ENCODE measurements around the gene DYNC1H1. TPM values are rescaled to one million over a fixed set of nuclear protein-coding genes. Genes with fewer than 3 reads are reported as not detected.
"Not testable (repeated sequence)": the region's sequence is repeated elsewhere in the genome, so short reads cannot be mapped to it uniquely, and the experiment has no call there.

Gene DYNC1H1
- total RNA-seq, 3 donors from 2014 or later, result 198 to 211 (median 204) TPM

- peaks cover 45% of the 10 kb centered on the region for H3K36me3 Mint-ChIP-seq (ENCODE audit: insufficient read depth)
- not testable (repeated sequence) for DNase-seq; ATAC-seq; H3K9me3 Mint-ChIP-seq; H3K27me3 Mint-ChIP-seq (ENCODE audit: low read depth); H3K4me1 Mint-ChIP-seq (ENCODE audit: low read depth); H3K4me3 Mint-ChIP-seq
These were observed 20.5 kb downstream of the DYNC1H1 start for GRCh38 chr14:101984831-101985230.

DNA sequence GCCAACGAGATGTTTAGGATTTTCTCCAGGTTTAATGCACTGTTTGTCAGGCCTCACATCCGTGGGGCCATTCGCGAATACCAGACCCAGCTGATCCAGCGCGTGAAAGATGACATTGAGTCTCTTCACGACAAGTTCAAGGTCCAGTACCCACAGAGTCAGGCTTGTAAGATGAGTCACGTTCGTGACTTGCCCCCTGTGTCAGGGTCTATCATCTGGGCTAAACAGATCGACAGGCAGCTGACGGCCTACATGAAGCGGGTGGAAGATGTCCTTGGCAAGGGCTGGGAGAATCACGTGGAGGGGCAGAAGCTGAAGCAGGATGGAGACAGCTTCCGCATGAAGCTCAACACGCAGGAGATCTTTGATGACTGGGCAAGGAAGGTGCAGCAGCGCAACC is 21.6 kb downstream of the DYNC1H1 start:
- H3K9me3 Mint-ChIP-seq, result no peaks in the 10 kb centered on the region
- H3K27me3 Mint-ChIP-seq (ENCODE audit: low read depth), result no peaks in the 10 kb centered on the region
- no peaks in the 10 kb centered on the region for H3K4me1 Mint-ChIP-seq (ENCODE audit: low read depth)
- no peak overlapping the region for H3K4me3 Mint-ChIP-seq
- peaks cover 43% of the 10 kb centered on the region for H3K36me3 Mint-ChIP-seq (ENCODE audit: insufficient read depth)
- no peak for DNase-seq
- ATAC-seq, result no peak

DNA sequence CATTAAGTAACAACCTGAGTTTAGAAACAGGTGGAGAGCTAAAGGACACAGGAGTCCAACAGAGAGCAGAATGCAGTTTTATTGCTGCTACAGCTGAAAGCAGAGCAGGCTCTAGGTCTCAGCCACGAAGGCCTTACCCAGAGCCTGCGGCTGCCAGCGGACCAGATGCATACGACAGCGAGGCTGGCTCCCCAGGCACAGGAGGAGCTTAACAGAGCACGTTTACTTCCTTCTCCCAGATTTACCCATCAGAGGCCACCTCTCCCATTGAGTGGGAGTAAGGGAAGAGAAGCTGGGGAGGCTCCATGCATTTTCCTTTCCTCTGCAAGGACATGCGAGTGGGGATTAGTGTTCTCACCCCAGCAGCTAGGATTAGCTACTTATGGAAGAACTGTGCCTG is 22.6 kb downstream of the DYNC1H1 start:
- ATAC-seq (no peak), DNase-seq (no peak)
- H3K27me3 Mint-ChIP-seq (ENCODE audit: low read depth), result no peaks in the 10 kb centered on the region
- peaks cover 40% of the 10 kb centered on the region for H3K36me3 Mint-ChIP-seq (ENCODE audit: insufficient read depth)
- H3K9me3 Mint-ChIP-seq, result no peaks in the 10 kb centered on the region
- H3K4me1 Mint-ChIP-seq (ENCODE audit: low read depth), result no peaks in the 10 kb centered on the region
- no peak overlapping the region for H3K4me3 Mint-ChIP-seq

- Mint-ChIP-seq H3K36me3 (ENCODE audit: insufficient read depth) (peaks cover 46% of the 10 kb centered on the region), H3K4me1 (ENCODE audit: low read depth) (peaks cover 6% of the 10 kb centered on the region), H3K4me3 (no peak overlapping the region), H3K9me3 (no peaks in the 10 kb centered on the region), H3K27me3 (ENCODE audit: low read depth) (no peaks in the 10 kb centered on the region)
- no peak for ATAC-seq
- no peak for DNase-seq
These were observed 24.0 kb downstream of the DYNC1H1 start for GRCh38 chr14:101988377-101988776.

- Mint-ChIP-seq H3K27me3 (ENCODE audit: low read depth) (no peaks in the 10 kb centered on the region), H3K4me1 (ENCODE audit: low read depth) (peaks cover 6% of the 10 kb centered on the region), H3K9me3 (no peaks in the 10 kb centered on the region), H3K4me3 (no peak overlapping the region), H3K36me3 (ENCODE audit: insufficient read depth) (peaks cover 51% of the 10 kb centered on the region)
- ATAC-seq (no peak), DNase-seq (no peak)
These were observed 27.0 kb downstream of the DYNC1H1 start for GRCh38 chr14:101991352-101991751.

DNA sequence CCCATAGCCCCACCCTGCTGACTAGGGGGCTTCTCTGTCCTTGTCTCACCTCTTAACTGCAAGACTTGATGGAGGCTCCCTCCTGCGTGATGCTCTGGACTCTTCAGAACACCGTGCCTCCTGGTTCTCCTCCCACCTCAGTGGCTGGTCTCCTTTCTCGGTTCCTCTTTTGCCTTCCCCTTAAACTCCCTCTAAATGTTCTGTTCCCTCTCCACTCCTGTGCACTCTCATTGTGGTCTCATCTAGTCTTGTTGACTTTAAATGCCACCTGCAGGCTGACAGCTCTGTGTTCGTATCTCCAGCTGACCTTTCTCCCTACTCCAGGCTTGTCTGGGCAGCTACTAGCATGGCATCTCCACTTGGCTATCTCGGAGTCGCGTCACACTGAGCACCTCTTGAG is 28.3 kb downstream of the DYNC1H1 start:
- Mint-ChIP-seq H3K36me3 (ENCODE audit: insufficient read depth) (peaks cover 53% of the 10 kb centered on the region), H3K27me3 (ENCODE audit: low read depth) (no peaks in the 10 kb centered on the region), H3K9me3 (no peaks in the 10 kb centered on the region), H3K4me1 (ENCODE audit: low read depth) (peaks cover 6% of the 10 kb centered on the region), H3K4me3 (no peak overlapping the region)
- DNase-seq, result no peak
- ATAC-seq, result no peak

DNA sequence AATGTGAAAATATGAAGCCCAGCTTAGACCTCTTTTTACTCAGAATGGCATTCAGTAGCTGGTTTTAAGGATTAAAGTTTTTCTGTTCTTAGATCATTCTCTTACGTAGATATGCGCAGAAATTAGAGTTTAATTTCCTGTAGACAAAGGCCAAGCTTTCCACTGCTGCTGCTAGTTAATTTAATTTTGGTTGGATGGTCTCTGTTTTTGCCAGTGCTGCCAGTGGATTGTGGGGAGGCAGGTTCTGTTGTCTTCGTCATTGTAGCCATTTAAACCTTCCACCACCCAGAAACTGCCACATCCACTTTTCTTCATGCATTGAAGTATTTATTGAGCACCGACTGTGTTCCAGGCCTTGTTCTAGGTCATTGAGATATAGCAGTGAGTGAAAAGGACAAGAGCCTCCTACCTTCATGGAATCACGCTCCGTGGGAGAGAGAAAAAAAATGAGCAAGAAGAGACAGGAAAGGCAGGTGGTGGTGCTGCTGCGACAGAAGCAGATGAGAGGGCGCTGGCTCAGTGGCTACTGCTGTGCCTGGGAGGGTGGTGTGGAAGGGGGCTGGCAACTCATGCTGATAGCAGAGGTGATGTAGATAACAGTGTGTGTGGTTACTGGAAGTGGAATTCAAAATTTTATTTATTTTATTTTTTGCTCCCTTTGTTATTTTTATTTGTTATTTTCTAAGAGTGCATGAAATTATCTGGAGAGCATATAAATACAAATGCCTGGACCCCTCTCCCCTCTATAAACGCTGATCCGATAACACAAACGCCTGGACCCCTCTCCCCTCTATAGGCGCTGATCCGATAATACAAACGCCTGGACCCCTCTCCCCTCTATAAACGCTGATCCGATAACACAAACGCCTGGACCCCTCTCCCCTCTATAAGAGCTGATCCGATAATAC is 33.3 kb downstream of the DYNC1H1 start:
- Mint-ChIP-seq H3K4me1 (ENCODE audit: low read depth) (peaks cover 2% of the 10 kb centered on the region), H3K27me3 (ENCODE audit: low read depth) (no peaks in the 10 kb centered on the region), H3K9me3 (no peaks in the 10 kb centered on the region), H3K4me3 (no peak overlapping the region), H3K36me3 (ENCODE audit: insufficient read depth) (peaks cover 56% of the 10 kb centered on the region)
- DNase-seq (no peak), ATAC-seq (no peak)

GRCh38 chr14:102000902-102001301 is 36.5 kb downstream of the DYNC1H1 start:
- H3K36me3 Mint-ChIP-seq (ENCODE audit: insufficient read depth), result peaks cover 48% of the 10 kb centered on the region
- H3K4me1 Mint-ChIP-seq (ENCODE audit: low read depth), result no peaks in the 10 kb centered on the region
- no peaks in the 10 kb centered on the region for H3K9me3 Mint-ChIP-seq
- DNase-seq, result no peak
- no peaks in the 10 kb centered on the region for H3K27me3 Mint-ChIP-seq (ENCODE audit: low read depth)
- no peak overlapping the region for H3K4me3 Mint-ChIP-seq
- no peak for ATAC-seq

DNA sequence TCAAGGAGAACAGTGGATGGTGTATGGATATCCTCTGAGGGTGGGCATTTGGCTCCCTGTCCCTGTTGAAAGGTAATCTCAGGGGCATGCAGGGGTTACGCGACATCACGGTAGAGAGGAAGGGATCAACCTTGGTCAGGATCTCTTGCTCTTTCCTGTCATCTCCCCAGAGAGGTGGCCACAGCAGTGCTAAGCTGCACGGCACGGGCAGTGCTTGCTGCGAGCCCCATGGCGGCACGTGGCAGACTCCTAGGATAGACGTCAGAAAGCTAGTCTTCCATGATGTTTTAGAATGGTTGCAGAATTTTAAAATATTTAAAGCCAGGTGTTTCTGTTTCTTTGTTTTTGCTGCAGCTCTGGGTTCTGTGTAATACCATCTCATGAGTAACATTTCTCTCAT is 41.0 kb downstream of the DYNC1H1 start:
- Mint-ChIP-seq H3K27me3 (ENCODE audit: low read depth) (no peaks in the 10 kb centered on the region), H3K9me3 (no peaks in the 10 kb centered on the region), H3K36me3 (ENCODE audit: insufficient read depth) (peaks cover 57% of the 10 kb centered on the region), H3K4me1 (ENCODE audit: low read depth) (no peaks in the 10 kb centered on the region), H3K4me3 (no peak overlapping the region)
- DNase-seq (no peak), ATAC-seq (no peak)

DNA sequence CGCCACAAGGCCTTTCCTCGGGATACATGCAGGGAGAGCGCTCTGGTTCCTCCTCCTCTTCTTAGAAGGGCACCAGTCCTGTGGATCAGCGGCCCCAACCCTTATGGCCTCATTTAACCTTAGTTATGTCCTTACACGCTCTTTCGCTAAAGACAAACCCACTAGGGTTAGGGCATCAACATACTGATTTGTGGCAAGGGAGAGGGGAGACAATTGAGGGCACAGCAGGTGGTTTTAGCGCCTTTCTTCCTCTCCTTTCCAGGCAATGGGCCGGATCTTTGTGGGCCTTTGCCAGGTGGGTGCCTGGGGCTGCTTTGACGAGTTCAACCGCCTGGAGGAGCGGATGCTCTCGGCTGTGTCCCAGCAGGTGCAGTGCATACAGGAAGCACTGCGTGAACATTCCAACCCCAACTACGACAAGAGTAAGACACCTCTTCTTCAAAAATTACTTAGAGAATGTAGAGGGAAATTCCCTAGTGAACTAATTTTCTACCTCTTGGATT is 43.6 kb downstream of the DYNC1H1 start:
- H3K4me1 Mint-ChIP-seq (ENCODE audit: low read depth), result no peaks in the 10 kb centered on the region
- no peak overlapping the region for H3K4me3 Mint-ChIP-seq
- no peaks in the 10 kb centered on the region for H3K27me3 Mint-ChIP-seq (ENCODE audit: low read depth)
- no peak for ATAC-seq
- no peaks in the 10 kb centered on the region for H3K9me3 Mint-ChIP-seq
- peaks cover 65% of the 10 kb centered on the region for H3K36me3 Mint-ChIP-seq (ENCODE audit: insufficient read depth)
- no peak for DNase-seq

DNA sequence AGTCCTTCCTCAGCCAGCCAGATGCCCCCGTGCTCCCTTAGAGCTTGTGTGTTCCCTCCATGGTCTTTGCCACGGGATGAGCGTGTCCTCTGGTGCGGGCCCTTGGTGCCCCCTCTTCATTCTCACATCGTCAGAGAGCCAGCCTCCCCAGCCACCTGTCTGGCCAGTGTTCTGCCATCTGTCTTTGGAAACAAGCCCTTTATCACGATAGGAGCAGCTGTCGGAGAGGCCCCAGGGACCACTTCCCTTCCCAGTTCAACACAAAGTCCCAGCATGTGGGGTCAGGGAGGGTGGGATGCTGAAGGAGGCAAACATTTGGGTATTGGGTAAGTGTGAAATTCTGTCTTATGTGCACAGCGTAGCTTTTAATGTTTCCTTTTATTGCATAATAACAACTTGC is 44.5 kb downstream of the DYNC1H1 start:
- DNase-seq, result no peak
- Mint-ChIP-seq H3K4me1 (ENCODE audit: low read depth) (no peaks in the 10 kb centered on the region), H3K4me3 (no peak overlapping the region), H3K27me3 (ENCODE audit: low read depth) (no peaks in the 10 kb centered on the region), H3K9me3 (no peaks in the 10 kb centered on the region), H3K36me3 (ENCODE audit: insufficient read depth) (peaks cover 73% of the 10 kb centered on the region)
- ATAC-seq, result no peak

- no peak for ATAC-seq
- DNase-seq, result no peak
- Mint-ChIP-seq H3K36me3 (ENCODE audit: insufficient read depth) (peaks cover 73% of the 10 kb centered on the region), H3K27me3 (ENCODE audit: low read depth) (no peaks in the 10 kb centered on the region), H3K4me3 (no peak overlapping the region), H3K9me3 (no peaks in the 10 kb centered on the region), H3K4me1 (ENCODE audit: low read depth) (no peaks in the 10 kb centered on the region)
These were observed 47.3 kb downstream of the DYNC1H1 start for GRCh38 chr14:102011631-102012030.

DNA sequence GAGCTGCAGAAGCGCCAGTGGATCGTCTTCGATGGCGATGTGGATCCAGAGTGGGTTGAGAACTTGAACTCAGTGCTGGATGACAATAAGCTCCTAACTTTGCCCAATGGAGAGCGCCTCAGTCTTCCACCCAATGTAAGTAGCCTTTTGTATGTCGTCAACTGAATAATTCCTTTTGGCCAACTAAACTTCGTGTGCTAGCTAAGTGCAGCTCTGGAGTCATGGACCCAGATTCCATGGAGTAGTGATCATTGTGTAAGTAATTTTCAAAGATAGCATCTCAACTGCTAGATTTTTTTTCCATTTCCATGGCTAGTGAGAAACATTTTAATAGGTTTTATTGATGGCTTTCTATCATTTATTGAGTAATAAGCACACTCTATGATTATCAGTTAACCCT is 48.0 kb downstream of the DYNC1H1 start:
- H3K27me3 Mint-ChIP-seq (ENCODE audit: low read depth), result no peaks in the 10 kb centered on the region
- peaks cover 72% of the 10 kb centered on the region for H3K36me3 Mint-ChIP-seq (ENCODE audit: insufficient read depth)
- ATAC-seq (no peak), DNase-seq (no peak)
- H3K4me1 Mint-ChIP-seq (ENCODE audit: low read depth), result no peaks in the 10 kb centered on the region
- no peak overlapping the region for H3K4me3 Mint-ChIP-seq
- no peaks in the 10 kb centered on the region for H3K9me3 Mint-ChIP-seq

GRCh38 chr14:102013669-102014200 is 49.4 kb downstream of the DYNC1H1 start:
- Mint-ChIP-seq H3K36me3 (ENCODE audit: insufficient read depth) (peaks cover 77% of the 10 kb centered on the region), H3K27me3 (ENCODE audit: low read depth) (no peaks in the 10 kb centered on the region), H3K4me3 (no peak overlapping the region)

More at GRCh38 chr14:102013669-102014200, 49.4 kb downstream of the DYNC1H1 start:
- H3K4me1 Mint-ChIP-seq (ENCODE audit: low read depth), result no peaks in the 10 kb centered on the region
- no peak for ATAC-seq
- H3K9me3 Mint-ChIP-seq, result no peaks in the 10 kb centered on the region
- no peak for DNase-seq

All from activated T-cell treated with anti-CD3 and anti-CD28 coated beads, Interleukin-2, amount 50 U/mL, for 4 hours (primary cell).